Lung (tissue), 12 donors: ENCODE results near the gene VSIG2. TPM values are rescaled to one million over a fixed set of nuclear protein-coding genes. Genes with fewer than 3 reads are reported as not detected.
"Not testable (repeated sequence)": the region's sequence is repeated elsewhere in the genome, so short reads cannot be mapped to it uniquely, and the experiment has no call there.

Experiments used
- ATAC-seq: fragments of 200-7000 bp; cut with Tn5 transposase; one replicate; pipeline ENCODE4 v1.9.1; 2020; ENCODE audit warnings: moderate number of reproducible peaks; ENCODE audit not compliant: insufficient read depth, low FRiP score
- DNase-seq, 3 donors: peaks; one replicate each; pipeline ENCODE4 v3.0.0-alpha.2; 2013 to 2017
- H3K27ac ChIP-seq, 2 donors: one replicate each; pipeline ENCODE4 v1.5.1; 2013; ENCODE audit warnings: mild to moderate bottlenecking in 2 of 2, moderate library complexity in 2 of 2, control low read depth in 1 of 2, inconsistent platforms in 1 of 2, low read depth in 1 of 2, low read length in 1 of 2
- H3K27me3 ChIP-seq, 3 donors: one replicate each; pipeline ENCODE4 v1.5.1; 2013; ENCODE audit warnings: low read length in 2 of 3; ENCODE audit not compliant: control insufficient read depth in 3 of 3, insufficient read depth in 3 of 3
- H3K36me3 ChIP-seq, 4 donors: one replicate each; pipeline ENCODE4 v1.5.1; 2013; ENCODE audit warnings: low read length in 4 of 4, mild to moderate bottlenecking in 1 of 4, moderate library complexity in 1 of 4; ENCODE audit not compliant: control insufficient read depth in 4 of 4, insufficient read depth in 4 of 4
- H3K4me1 ChIP-seq, 5 donors: one replicate each; pipeline ENCODE4 v1.5.1; 2013; ENCODE audit warnings: low read length in 5 of 5, mild to moderate bottlenecking in 2 of 5, moderate library complexity in 1 of 5; ENCODE audit not compliant: control insufficient read depth in 5 of 5, insufficient read depth in 5 of 5
- H3K4me3 ChIP-seq: one replicate; pipeline ENCODE4 v1.5.1; 2013; ENCODE audit warnings: mild to moderate bottlenecking, control low read depth, moderate library complexity
- H3K9ac ChIP-seq, 2 donors: one replicate each; pipeline ENCODE4 v1.5.1; 2013; ENCODE audit warnings: low read length in 2 of 2, control low read depth in 1 of 2; ENCODE audit not compliant: insufficient read depth in 1 of 2
- H3K9me3 ChIP-seq, 4 donors: one replicate each; pipeline ENCODE4 v1.5.1; 2013; ENCODE audit warnings: low read length in 3 of 4, mild to moderate bottlenecking in 1 of 4, moderate library complexity in 1 of 4; ENCODE audit not compliant: control insufficient read depth in 4 of 4, insufficient read depth in 3 of 4
- CTCF ChIP-seq: IDR thresholded peaks from 2 replicates; pipeline ENCODE4 v1.5.1; 2012; ENCODE audit warnings: mild to moderate bottlenecking; ENCODE audit errors: control extremely low read depth, extremely low read depth
- WGBS, 2 donors: extraction: QIAGEN DNeasy Blood & Tissue Kit; methylation state at CpG; one replicate each; pipeline ENCODE4 v1.1.7; 2013; 5-methylcytosine and 5-hydroxymethylcytosine counted together
- polyA plus RNA-seq, 2 donors: library from polyadenylated mRNA; stranded (reverse); fragments of 200-250 nt; gene quantifications; one replicate each; pipeline ENCODE4 v1.2.1, GENCODE V29; 2013
- total RNA-seq, 2 donors: library from RNA; depleted of rRNA in 1 of 2; stranded (reverse); fragments of >200 nt in 1 of 2; gene quantifications; one replicate each; pipeline ENCODE4 v1.2.1, GENCODE V29; 2014 to 2021
- donor health status: control.
- donor health status: control.
- donor health status: Bipolar disorder and iron deficiency.
- donor health status: healthy.
- donor health status: DM: yes; HTN: yes; CAD: no.

The VSIG2 gene
- total and polyA plus RNA-seq, 4 donors = 20.2 to 39.8 (median 25.6) TPM

- no peaks in the 10 kb centered on the region for H3K9me3 ChIP-seq
- no peak overlapping the region for H3K27ac ChIP-seq
- 75 to 77% methylated on average over 7 of the region's 7 CpGs for WGBS, 2 donors
- no peaks in the 10 kb centered on the region for H3K4me1 ChIP-seq
- H3K9ac ChIP-seq = no peak overlapping the region
- ATAC-seq (no peak), DNase-seq (no peak)
- no peak for TF ChIP-seq CTCF
- peaks cover 2 to 9% (median 5%) of the 10 kb centered on the region in 4 donors for H3K36me3 ChIP-seq
- no peaks in the 10 kb centered on the region for H3K27me3 ChIP-seq
- H3K4me3 ChIP-seq = no peak overlapping the region
Measured at GRCh38 chr11:124776865-124777645, 25.0 kb upstream of the VSIG2 start.

GRCh38 chr11:124770959-124771358, 18.9 kb upstream of the VSIG2 start:
- not testable (repeated sequence) for ATAC-seq, H3K9ac ChIP-seq

DNA sequence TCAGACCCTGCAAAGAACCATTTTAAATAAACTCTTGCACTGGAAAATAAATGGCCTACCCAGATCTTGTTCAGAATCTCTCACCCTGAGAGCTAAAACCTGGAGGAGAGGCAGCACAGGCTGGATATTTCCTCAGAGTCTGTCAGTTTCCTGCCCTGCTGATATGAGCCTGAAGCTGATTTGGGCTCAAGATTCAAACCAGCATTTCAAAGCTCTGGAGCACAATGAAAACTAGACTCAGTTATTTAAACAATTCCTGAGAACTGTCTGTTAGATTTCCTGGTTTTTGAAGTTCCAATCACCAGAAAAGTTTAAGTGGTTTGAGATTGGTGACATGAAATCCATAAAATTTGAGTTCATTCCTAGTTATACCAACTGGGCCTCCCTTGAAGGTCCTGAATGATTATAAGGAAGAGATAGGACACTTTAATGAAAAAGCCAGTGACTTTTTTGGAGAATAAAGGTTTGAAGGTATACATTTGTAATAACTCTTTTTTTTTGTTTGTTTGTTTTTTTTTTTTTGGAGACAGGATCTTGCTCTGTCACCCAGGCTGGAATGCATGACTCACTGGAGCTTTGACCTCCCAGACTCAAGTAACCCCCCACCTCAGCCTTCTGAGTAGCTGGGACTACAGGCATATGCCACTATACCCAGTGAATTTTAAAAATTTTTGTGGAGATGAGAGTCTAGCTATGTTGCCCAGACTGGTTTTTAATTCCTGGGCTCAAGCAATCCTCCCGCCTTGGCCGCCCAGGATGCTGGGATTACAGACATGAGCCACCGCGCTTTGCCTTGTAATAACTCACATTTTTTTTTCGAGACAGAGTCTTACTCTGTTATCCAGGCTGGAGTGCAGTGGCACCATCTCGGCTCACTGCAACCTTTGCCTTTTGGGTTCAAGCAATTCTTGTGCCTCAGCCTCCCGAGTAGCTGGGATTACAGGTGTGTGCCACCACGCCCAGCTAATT, 18.0 kb upstream of the VSIG2 start:
- H3K4me3 ChIP-seq = no peak overlapping the region
- ATAC-seq (no peak), DNase-seq (no peak)
- H3K27ac ChIP-seq = no peak overlapping the region
- peaks cover 12 to 30% (median 14%) of the 10 kb centered on the region in 4 donors for H3K36me3 ChIP-seq
- WGBS, 2 donors = 98 to 99% methylated on average over 8 of the region's 8 CpGs
- no peak for TF ChIP-seq CTCF
- no peaks in the 10 kb centered on the region for H3K4me1 ChIP-seq
- no peak overlapping the region for H3K9ac ChIP-seq
- H3K27me3 ChIP-seq = no peaks in the 10 kb centered on the region
- H3K9me3 ChIP-seq = no peaks in the 10 kb centered on the region

More at GRCh38 chr11:124770959-124771358, 18.9 kb upstream of the VSIG2 start:
- peaks cover 12 to 30% (median 13%) of the 10 kb centered on the region in 4 donors for H3K36me3 ChIP-seq
- H3K27ac ChIP-seq, H3K4me3 ChIP-seq, DNase-seq, H3K4me1 ChIP-seq, H3K27me3 ChIP-seq, H3K9me3 ChIP-seq: not testable (repeated sequence)
- WGBS, 2 donors = 96 to 97% methylated on average over 6 of the region's 6 CpGs

GRCh38 chr11:124768914-124769313, 16.9 kb upstream of the VSIG2 start:
- DNase-seq = no peak
- Histone ChIP-seq H3K9ac (no peak overlapping the region), H3K4me1 (peaks cover 0 to 8% (median 0%) of the 10 kb centered on the region in 5 donors), H3K9me3 (no peaks in the 10 kb centered on the region), H3K36me3 (peaks cover 10 to 35% (median 14%) of the 10 kb centered on the region in 4 donors), H3K27ac (no peak overlapping the region), H3K27me3 (no peaks in the 10 kb centered on the region), H3K4me3 (no peak overlapping the region)
- WGBS, 2 donors = 69 to 82% methylated on average over 8 of the region's 8 CpGs
- no peak for ATAC-seq
- TF ChIP-seq CTCF = no peak
